Natural killer cell (primary cell): Measurements from ENCODE around the gene IP6K3. TPM values are rescaled to one million over a fixed set of nuclear protein-coding genes. Genes with fewer than 3 reads are reported as not detected.

Experiments
- ATAC-seq, 3 donors: fragments of 150-1000 bp in 2 of 3; fragments of 200-7000 bp in 1 of 3; cut with Tn5 transposase; 1 replicate in 1 of 3; 2 replicates in 2 of 3; pipeline ENCODE4 v1.10.0; 2021; ENCODE audit warnings: mild to moderate bottlenecking in 2 of 3, moderate library complexity in 2 of 3
- DNase-seq, 2 donors: peaks; one replicate each; pipeline versions ENCODE4 v3.0.0 to v3.0.0-alpha.2; 2013 to 2021; ENCODE audit warnings: mixed read lengths in 1 of 2
- H3K27ac ChIP-seq: one replicate; pipeline ENCODE4 v1.5.1; 2013; ENCODE audit warnings: mild to moderate bottlenecking, low read length
- H3K27me3 ChIP-seq: one replicate; pipeline ENCODE4 v1.6.1; 2013; ENCODE audit warnings: low read length; ENCODE audit not compliant: control insufficient read depth, insufficient read depth
- H3K36me3 ChIP-seq: one replicate; pipeline ENCODE4 v1.6.1; 2013; ENCODE audit warnings: low read length; ENCODE audit not compliant: control insufficient read depth, insufficient read depth
- H3K4me1 ChIP-seq: one replicate; pipeline ENCODE4 v1.6.1; 2013; ENCODE audit warnings: low read length; ENCODE audit not compliant: control insufficient read depth, insufficient read depth
- H3K4me3 ChIP-seq: one replicate; pipeline ENCODE4 v1.5.1; 2013; ENCODE audit warnings: low read length
- H3K9me3 ChIP-seq: one replicate; pipeline ENCODE4 v1.6.1; 2013; ENCODE audit warnings: low read length; ENCODE audit not compliant: control insufficient read depth, insufficient read depth
- H3K27ac Mint-ChIP-seq, 2 donors: one replicate each; pipeline ENCODE4 v1.8.0; 2022; ENCODE audit warnings: mild to moderate bottlenecking in 2 of 2, mixed read lengths in 2 of 2, moderate library complexity in 1 of 2
- H3K27me3 Mint-ChIP-seq, 2 donors: one replicate each; pipeline ENCODE4 v1.8.0; 2022; ENCODE audit warnings: low read depth in 2 of 2, mixed read lengths in 2 of 2
- H3K36me3 Mint-ChIP-seq: one replicate; pipeline ENCODE4 v1.8.0; 2022; ENCODE audit warnings: mixed read lengths
- H3K4me1 Mint-ChIP-seq, 2 donors: one replicate each; pipeline ENCODE4 v1.8.0; 2022; ENCODE audit warnings: mixed read lengths in 2 of 2
- H3K4me3 Mint-ChIP-seq: one replicate; pipeline ENCODE4 v1.8.0; 2022; ENCODE audit warnings: mild to moderate bottlenecking, moderate library complexity, mixed read lengths
- H3K9me3 Mint-ChIP-seq, 2 donors: one replicate each; pipeline ENCODE4 v1.8.0; 2022; ENCODE audit warnings: mixed read lengths in 2 of 2
- CTCF ChIP-seq: fragments of 200-600 bp; IDR thresholded peaks from one replicate; pipeline ENCODE4 v1.8.0; 2022; ENCODE audit warnings: antibody characterized with exemption
- WGBS: methylation state at CpG from one replicate; pipeline ENCODE4 v1.1.7; 2013; ENCODE audit warnings: missing lambda C conversion rate; ENCODE audit not compliant: insufficient coverage; 5-methylcytosine and 5-hydroxymethylcytosine counted together
- intact Hi-C: fragments of 100-400 bp; cut with micrococcal nuclease; formaldehyde crosslinking; loops from one replicate; pipeline ENCODE4 v1.14.2; 2022
- total RNA-seq, 4 donors: library from RNA; stranded (reverse); fragments of 120-200 nt in 1 of 4; gene quantifications; one replicate each; pipeline versions ENCODE4 v1.2.3 to v1.2.4, GENCODE V29; 2013 to 2022

The IP6K3 gene
- total RNA-seq, 3 donors from 2014 or later (not counting 1 experiment from before 2014, with no cell fraction given): not detected

- ATAC-seq (no peak), DNase-seq (no peak)
- no peak overlapping the region for H3K27ac Mint-ChIP-seq
- Histone ChIP-seq H3K9me3 (no peaks in the 10 kb centered on the region), H3K4me3 (no peak overlapping the region), H3K27ac (no peak overlapping the region), H3K27me3 (no peaks in the 10 kb centered on the region), H3K4me1 (peaks cover 2% of the 10 kb centered on the region), H3K36me3 (no peaks in the 10 kb centered on the region)
- no peaks in the 10 kb centered on the region for H3K36me3 Mint-ChIP-seq
- WGBS: 94% methylated on average over 6 of the region's 8 CpGs
- H3K9me3 Mint-ChIP-seq: no peaks in the 10 kb centered on the region
- H3K4me1 Mint-ChIP-seq: peaks cover 1 to 2% of the 10 kb centered on the region in 2 donors
- intact Hi-C loops: no loop called here
- no peak overlapping the region for H3K4me3 Mint-ChIP-seq
- TF ChIP-seq CTCF: no peak
- H3K27me3 Mint-ChIP-seq: peaks cover 12 to 23% of the 10 kb centered on the region in 2 donors
Measured at GRCh38 chr6:33716890-33717632, 29.6 kb downstream of the IP6K3 start.

GRCh38 chr6:33716379-33716778, 30.3 kb downstream of the IP6K3 start:
- H3K4me1 ChIP-seq: peaks cover 6% of the 10 kb centered on the region
- WGBS: 87% methylated on average over 6 of the region's 7 CpGs
- Mint-ChIP-seq H3K27ac (no peak overlapping the region), H3K27me3 (peaks cover 9 to 16% of the 10 kb centered on the region in 2 donors), H3K36me3 (no peaks in the 10 kb centered on the region), H3K9me3 (no peaks in the 10 kb centered on the region), H3K4me3 (no peak overlapping the region), H3K4me1 (peaks cover 8 to 9% of the 10 kb centered on the region in 2 donors)
- TF ChIP-seq CTCF: no peak
- no peaks in the 10 kb centered on the region for H3K27me3 ChIP-seq
- no peak overlapping the region for H3K27ac ChIP-seq
- ATAC-seq (no peak), DNase-seq (no peak)
- intact Hi-C loops: no loop called here
- H3K36me3 ChIP-seq: no peaks in the 10 kb centered on the region
- H3K4me3 ChIP-seq: no peak overlapping the region
- H3K9me3 ChIP-seq: no peaks in the 10 kb centered on the region

GRCh38 chr6:33714385-33715040, 32.2 kb downstream of the IP6K3 start:
- no peak overlapping the region for H3K4me3 ChIP-seq
- no peaks in the 10 kb centered on the region for H3K27me3 ChIP-seq
- Mint-ChIP-seq H3K27ac (no peak overlapping the region), H3K9me3 (no peaks in the 10 kb centered on the region), H3K4me1 (peaks cover 21 to 22% of the 10 kb centered on the region in 2 donors), H3K36me3 (no peaks in the 10 kb centered on the region), H3K27me3 (peaks cover 2 to 6% of the 10 kb centered on the region in 2 donors), H3K4me3 (no peak overlapping the region)
- 68% methylated on average over 5 of the region's 7 CpGs for WGBS
- no peak for ATAC-seq
- no peaks in the 10 kb centered on the region for H3K36me3 ChIP-seq
- H3K27ac ChIP-seq: no peak overlapping the region
- no peak for TF ChIP-seq CTCF
- DNase-seq: no peak
- H3K4me1 ChIP-seq: peaks cover 18% of the 10 kb centered on the region
- intact Hi-C loops: no loop called here
- H3K9me3 ChIP-seq: no peaks in the 10 kb centered on the region
